ENCODE data around the gene TMEM191C. TPM values are rescaled to one million over a fixed set of nuclear protein-coding genes. Genes with fewer than 3 reads are reported as not detected.
"Not testable (repeated sequence)": the region's sequence is repeated elsewhere in the genome, so short reads cannot be mapped to it uniquely, and the experiment has no call there.

Gene TMEM191C
- total RNA-seq: 1 to 10 TPM in 3 of 4 donors, under 1 TPM in 1; 0.13 to 4.0 (median 1.5) TPM

DNA sequence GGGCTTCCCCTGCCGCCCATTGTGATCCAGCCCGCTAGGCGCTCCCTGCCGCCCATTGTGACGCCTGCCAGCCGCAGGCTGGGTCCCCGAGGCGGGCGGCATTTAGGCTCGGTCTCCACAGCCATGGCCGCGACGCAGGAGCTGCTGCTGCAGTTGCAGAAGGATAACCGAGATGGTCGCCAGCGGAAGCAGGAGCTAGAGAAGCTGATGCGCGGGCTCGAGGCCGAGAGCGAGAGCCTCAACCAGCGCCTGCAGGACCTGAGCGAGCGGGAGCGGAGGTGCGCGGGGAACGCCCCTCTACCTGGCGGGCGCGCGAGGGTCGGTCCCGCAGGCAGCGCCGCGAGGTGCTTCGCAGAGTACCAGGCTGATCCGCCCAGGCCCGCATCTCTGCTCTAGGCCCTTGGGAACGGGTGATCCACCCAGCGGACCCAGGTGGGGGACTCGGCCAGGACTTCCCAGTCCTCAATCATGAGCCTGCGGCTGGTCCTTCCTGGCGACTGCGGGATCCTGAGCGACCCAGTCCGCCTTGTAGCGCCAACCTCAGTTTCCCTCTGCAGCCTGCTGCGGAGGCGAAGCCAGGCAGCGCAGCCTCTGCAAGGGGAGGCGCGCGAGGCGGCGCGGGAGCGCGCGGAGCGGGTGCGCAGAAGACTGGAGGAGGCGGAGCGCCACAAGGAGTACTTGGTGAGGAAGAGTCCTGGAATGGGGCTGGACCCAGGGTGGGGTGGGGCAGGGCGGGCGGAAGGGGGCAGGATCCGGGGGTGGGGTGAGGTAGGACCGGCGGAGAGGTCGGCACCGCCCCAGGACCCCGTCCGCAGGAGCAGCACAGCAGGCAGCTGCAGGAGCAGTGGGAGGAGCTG, at the start of gene TMEM191C:
TMEM191C (plus strand) TSS at position 51 of the 857 bp plus-strand sequence; CDS start at position 124, 73 bp downstream.
- WGBS, 2 donors: no CpG with 5 or more reads among the region's 74 CpGs
- intact Hi-C loops (cut with DNase I; ENCODE audit: low total_unique reads); DNase-seq (ENCODE audit: low spot score in 2 of 2): not testable (repeated sequence)

DNA sequence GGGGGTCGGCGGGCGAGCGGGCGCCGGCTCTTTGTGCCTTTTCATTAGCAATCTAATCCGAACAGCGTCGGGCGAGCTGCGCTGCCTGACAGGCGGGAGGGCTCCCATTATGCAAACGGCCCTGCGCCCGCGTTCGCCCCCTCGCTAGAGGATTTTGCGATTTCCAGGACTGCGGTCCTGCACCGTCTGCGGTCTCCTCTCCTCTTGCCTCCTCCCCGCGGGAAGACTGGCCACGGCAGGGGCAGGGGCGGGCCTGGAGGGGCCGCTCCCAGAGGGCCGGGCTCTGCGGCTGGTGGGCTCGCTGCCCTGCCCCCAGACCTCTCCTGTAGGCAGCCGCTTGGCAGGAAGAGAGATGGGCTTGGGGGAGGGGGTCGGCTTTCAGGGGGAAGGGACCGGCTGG, 49.3 kb upstream of the TMEM191C start:
- H3K4me3 ChIP-seq (ENCODE audit: low read depth, poor library complexity, severe bottlenecking); intact Hi-C loops (cut with DNase I; ENCODE audit: low total_unique reads): not testable (repeated sequence)
- no CpG with 5 or more reads among the region's 33 CpGs for WGBS, 2 donors
- DNase-seq (ENCODE audit: low spot score in 2 of 2): peak; percentile 18 to 71

More for the DNA sequence above, at the start of gene TMEM191C:
- H3K4me3 ChIP-seq (ENCODE audit: low read depth, poor library complexity, severe bottlenecking): not testable (repeated sequence)

DNA sequence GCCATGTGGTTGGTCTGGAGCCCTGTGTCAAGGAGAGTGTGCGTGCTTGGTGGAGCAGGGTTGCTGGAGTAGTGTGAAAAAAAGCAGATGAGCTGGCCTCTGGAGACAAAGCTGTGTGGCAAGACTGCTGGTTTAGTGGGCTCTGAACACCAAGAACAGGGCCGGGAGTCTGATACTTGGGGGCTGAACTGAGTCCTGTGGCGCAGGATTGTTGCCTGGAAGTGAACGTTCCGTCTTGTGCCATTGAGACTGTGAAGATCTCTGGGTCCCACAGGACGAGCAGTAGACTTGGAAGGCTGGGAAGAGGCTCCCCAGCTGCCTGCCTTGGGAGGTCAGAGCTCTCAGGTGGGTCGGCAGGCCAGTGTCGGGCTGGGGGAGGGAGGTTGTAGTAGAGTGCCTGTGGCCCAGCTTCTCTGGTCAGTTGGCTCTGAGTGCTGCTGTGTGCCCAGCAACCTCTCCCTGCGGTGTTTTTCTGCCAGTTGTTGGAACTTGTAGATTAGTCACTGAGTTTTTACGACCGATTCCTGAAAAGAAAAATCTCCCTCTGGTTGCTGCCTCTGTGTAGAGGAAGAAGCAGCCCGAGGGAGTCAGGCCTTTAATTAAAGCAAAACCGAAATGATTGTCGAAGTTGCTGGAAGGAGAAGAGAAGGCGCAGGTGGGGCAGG, 48.1 kb upstream of the TMEM191C start:
- H3K4me3 ChIP-seq (ENCODE audit: low read depth, poor library complexity, severe bottlenecking); DNase-seq (ENCODE audit: low spot score in 2 of 2); intact Hi-C loops (cut with DNase I; ENCODE audit: low total_unique reads): not testable (repeated sequence)
- 39 to 41% methylated on average over 5 of the region's 15 CpGs for WGBS, 2 donors

GRCh38 chr22:21420180-21420763, 46.9 kb upstream of the TMEM191C start:
- WGBS, 2 donors: 18% methylated on average over 4 of the region's 19 CpGs; no CpG with 5 or more reads in 1 of the 2 donors
- intact Hi-C loops (cut with DNase I; ENCODE audit: low total_unique reads); DNase-seq (ENCODE audit: low spot score in 2 of 2); H3K4me3 ChIP-seq (ENCODE audit: low read depth, poor library complexity, severe bottlenecking): not testable (repeated sequence)

- WGBS, 2 donors: no CpG with 5 or more reads among the region's 12 CpGs
- DNase-seq (ENCODE audit: low spot score in 2 of 2); H3K4me3 ChIP-seq (ENCODE audit: low read depth, poor library complexity, severe bottlenecking); intact Hi-C loops (cut with DNase I; ENCODE audit: low total_unique reads): not testable (repeated sequence)
These were observed 43.0 kb upstream of the TMEM191C start for GRCh38 chr22:21424084-21424709.

- intact Hi-C loops (cut with DNase I; ENCODE audit: low total_unique reads); DNase-seq (ENCODE audit: low spot score in 2 of 2); H3K4me3 ChIP-seq (ENCODE audit: low read depth, poor library complexity, severe bottlenecking): not testable (repeated sequence)
- WGBS, 2 donors: no CpG with 5 or more reads among the region's 15 CpGs
These were observed 32.6 kb upstream of the TMEM191C start for GRCh38 chr22:21434378-21435233.

DNA sequence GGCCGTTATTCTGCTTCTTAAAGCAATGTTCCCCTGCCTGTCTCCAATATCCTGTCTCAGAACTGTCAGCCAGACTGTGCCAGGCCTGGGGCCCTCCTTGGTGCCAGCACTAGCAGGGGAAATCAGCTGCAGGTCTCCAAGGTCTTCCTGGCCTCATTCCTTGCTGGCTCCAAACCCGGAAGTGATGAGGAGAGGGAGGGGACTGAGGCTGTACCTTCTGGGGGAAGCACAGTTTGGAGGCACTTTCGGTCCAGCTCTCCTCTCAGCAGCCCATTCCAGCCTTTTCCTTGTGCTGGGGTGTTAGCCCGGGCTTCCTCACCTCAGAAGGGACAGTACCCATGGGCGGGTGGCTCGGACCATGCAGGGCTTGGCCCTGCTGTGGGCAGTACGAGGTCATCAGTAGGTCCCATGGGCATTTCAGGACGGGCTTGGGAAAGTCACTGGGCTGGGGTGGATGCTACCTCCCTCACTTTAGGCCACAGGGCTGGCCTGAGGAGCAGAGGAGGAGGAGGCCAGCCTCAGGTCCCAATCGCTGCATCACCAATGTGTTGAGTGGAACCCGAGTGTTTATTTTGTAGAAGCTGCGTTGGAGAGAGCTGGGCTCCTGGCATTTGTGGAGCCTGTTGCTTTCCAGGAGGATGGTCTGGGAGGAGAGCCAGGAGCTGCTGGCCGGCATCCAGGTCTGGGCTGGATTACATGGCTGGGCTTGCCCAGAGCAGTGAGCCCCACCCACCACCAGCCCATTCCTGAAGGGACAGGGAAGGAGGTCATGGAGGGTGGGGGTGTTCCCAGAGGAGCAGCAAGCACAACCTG, 31.0 kb upstream of the TMEM191C start:
- DNase-seq (ENCODE audit: low spot score in 2 of 2): peak; percentile 11 to 84
- H3K4me3 ChIP-seq (ENCODE audit: low read depth, poor library complexity, severe bottlenecking); intact Hi-C loops (cut with DNase I; ENCODE audit: low total_unique reads): not testable (repeated sequence)
- no CpG with 5 or more reads among the region's 12 CpGs for WGBS, 2 donors

GRCh38 chr22:21438013-21438412, 29.2 kb upstream of the TMEM191C start:
- peak in 1 of 2 donors; percentile 52 for DNase-seq (ENCODE audit: low spot score in 2 of 2)
- 94 to 97% methylated on average over 5 to 6 of the region's 6 CpGs for WGBS, 2 donors
- intact Hi-C loops (cut with DNase I; ENCODE audit: low total_unique reads); H3K4me3 ChIP-seq (ENCODE audit: low read depth, poor library complexity, severe bottlenecking): not testable (repeated sequence)

GRCh38 chr22:21440018-21440636, 27.1 kb upstream of the TMEM191C start:
- intact Hi-C loops (cut with DNase I; ENCODE audit: low total_unique reads); H3K4me3 ChIP-seq (ENCODE audit: low read depth, poor library complexity, severe bottlenecking): not testable (repeated sequence)
- WGBS, 2 donors: no CpG with 5 or more reads among the region's 10 CpGs

GRCh38 chr22:21440676-21441075, 26.5 kb upstream of the TMEM191C start:
- DNase-seq (ENCODE audit: low spot score in 2 of 2); intact Hi-C loops (cut with DNase I; ENCODE audit: low total_unique reads); H3K4me3 ChIP-seq (ENCODE audit: low read depth, poor library complexity, severe bottlenecking): not testable (repeated sequence)
- no CpG with 5 or more reads among the region's 16 CpGs for WGBS, 2 donors

More at GRCh38 chr22:21440018-21440636, 27.1 kb upstream of the TMEM191C start:
- not testable (repeated sequence) for DNase-seq (ENCODE audit: low spot score in 2 of 2)

- DNase-seq (ENCODE audit: low spot score in 2 of 2): peak; percentile 6 to 21
- WGBS, 2 donors: 83% methylated on average over 2 of the region's 6 CpGs; no CpG with 5 or more reads in 1 of the 2 donors
- H3K4me3 ChIP-seq (ENCODE audit: low read depth, poor library complexity, severe bottlenecking); intact Hi-C loops (cut with DNase I; ENCODE audit: low total_unique reads): not testable (repeated sequence)
These were observed 26.0 kb upstream of the TMEM191C start for GRCh38 chr22:21441170-21441569.

- DNase-seq (ENCODE audit: low spot score in 2 of 2); intact Hi-C loops (cut with DNase I; ENCODE audit: low total_unique reads); H3K4me3 ChIP-seq (ENCODE audit: low read depth, poor library complexity, severe bottlenecking): not testable (repeated sequence)
- WGBS, 2 donors: no CpG with 5 or more reads among the region's 9 CpGs
These were observed 25.1 kb upstream of the TMEM191C start for GRCh38 chr22:21442123-21442522.

- DNase-seq (ENCODE audit: low spot score in 2 of 2): peak; percentile 11 to 82
- H3K4me3 ChIP-seq (ENCODE audit: low read depth, poor library complexity, severe bottlenecking); intact Hi-C loops (cut with DNase I; ENCODE audit: low total_unique reads): not testable (repeated sequence)
- 84% methylated on average over 6 of the region's 15 CpGs; no CpG with 5 or more reads in 1 of the 2 donors for WGBS, 2 donors
These were observed 24.5 kb upstream of the TMEM191C start for GRCh38 chr22:21442646-21443045.
